Endothelial cell (in vitro differentiated cells): ENCODE data around the gene MACIR. TPM values are rescaled to one million over a fixed set of nuclear protein-coding genes. Genes with fewer than 3 reads are reported as not detected.

Source experiments
- DNase-seq: peaks from one replicate; pipeline ENCODE4 v3.0.0; 2021; ENCODE audit warnings: low spot score
- H3K27ac Mint-ChIP-seq: one replicate; pipeline ENCODE4 v1.8.0; 2021; ENCODE audit warnings: mixed read lengths, inconsistent platforms; ENCODE audit not compliant: unreplicated experiment
- H3K27me3 Mint-ChIP-seq: one replicate; pipeline ENCODE4 v1.8.0; 2021; ENCODE audit warnings: mild to moderate bottlenecking, moderate library complexity, mixed read lengths, inconsistent platforms; ENCODE audit not compliant: unreplicated experiment
- H3K36me3 Mint-ChIP-seq: one replicate; pipeline ENCODE4 v1.8.0; 2021; ENCODE audit warnings: mild to moderate bottlenecking, low read depth, mixed read lengths, inconsistent platforms; ENCODE audit not compliant: unreplicated experiment
- H3K4me1 Mint-ChIP-seq: one replicate; pipeline ENCODE4 v1.8.0; 2021; ENCODE audit warnings: mild to moderate bottlenecking, mixed read lengths, inconsistent platforms; ENCODE audit not compliant: unreplicated experiment
- H3K4me3 Mint-ChIP-seq: one replicate; pipeline ENCODE4 v1.8.0; 2021; ENCODE audit warnings: mild to moderate bottlenecking, mixed read lengths, inconsistent platforms; ENCODE audit not compliant: unreplicated experiment
- H3K9me3 Mint-ChIP-seq: one replicate; pipeline ENCODE4 v1.8.0; 2021; ENCODE audit warnings: mixed read lengths, inconsistent platforms; ENCODE audit not compliant: unreplicated experiment
- total RNA-seq: library from RNA; stranded (reverse); fragmentation: NEBNext Ultra II Directional; extraction: Animal tissue kit (Norgen Biotek cat#: 25700); gene quantifications from one replicate; pipeline ENCODE4 v1.2.1, GENCODE V29; 2021; ENCODE audit not compliant: unreplicated experiment
- TF ChIP-seq, protein P1 (sequence below): fragments of 200-600 bp; sonication (generic); IDR thresholded peaks from one replicate; pipeline ENCODE4 v1.5.0; 2021; ENCODE audit warnings: antibody characterized with exemption; ENCODE audit not compliant: unreplicated experiment

Gene MACIR
- total RNA-seq, 1 donor from 2014 or later = 9.2 TPM

DNA sequence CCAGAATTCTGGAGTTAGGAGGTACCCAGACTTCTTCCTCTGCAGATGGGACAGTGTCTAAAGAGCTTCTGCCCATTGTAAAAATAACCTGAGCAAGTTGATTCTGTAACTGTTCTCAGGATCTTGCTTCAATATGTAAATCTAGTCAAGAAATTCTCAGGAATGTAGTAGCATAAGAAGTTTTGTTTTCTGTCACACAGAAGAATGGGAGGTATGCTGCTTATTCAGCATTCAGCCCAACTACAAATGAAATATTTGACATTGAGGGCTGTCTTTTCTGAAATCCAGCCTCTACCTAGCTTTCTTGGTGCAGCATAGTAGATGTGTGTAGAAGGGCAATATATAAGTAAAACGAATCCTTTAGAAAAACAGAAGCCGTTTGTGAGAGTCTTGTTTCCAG lies 13.8 kb downstream of the MACIR start:
- no peak for DNase-seq

GRCh38 chr5:103273952-103274351 lies 15.4 kb downstream of the MACIR start:
- H3K4me3 Mint-ChIP-seq = no peak overlapping the region
- H3K36me3 Mint-ChIP-seq = no peaks in the 10 kb centered on the region
- no peaks in the 10 kb centered on the region for H3K9me3 Mint-ChIP-seq
- TF ChIP-seq, protein P1, sequence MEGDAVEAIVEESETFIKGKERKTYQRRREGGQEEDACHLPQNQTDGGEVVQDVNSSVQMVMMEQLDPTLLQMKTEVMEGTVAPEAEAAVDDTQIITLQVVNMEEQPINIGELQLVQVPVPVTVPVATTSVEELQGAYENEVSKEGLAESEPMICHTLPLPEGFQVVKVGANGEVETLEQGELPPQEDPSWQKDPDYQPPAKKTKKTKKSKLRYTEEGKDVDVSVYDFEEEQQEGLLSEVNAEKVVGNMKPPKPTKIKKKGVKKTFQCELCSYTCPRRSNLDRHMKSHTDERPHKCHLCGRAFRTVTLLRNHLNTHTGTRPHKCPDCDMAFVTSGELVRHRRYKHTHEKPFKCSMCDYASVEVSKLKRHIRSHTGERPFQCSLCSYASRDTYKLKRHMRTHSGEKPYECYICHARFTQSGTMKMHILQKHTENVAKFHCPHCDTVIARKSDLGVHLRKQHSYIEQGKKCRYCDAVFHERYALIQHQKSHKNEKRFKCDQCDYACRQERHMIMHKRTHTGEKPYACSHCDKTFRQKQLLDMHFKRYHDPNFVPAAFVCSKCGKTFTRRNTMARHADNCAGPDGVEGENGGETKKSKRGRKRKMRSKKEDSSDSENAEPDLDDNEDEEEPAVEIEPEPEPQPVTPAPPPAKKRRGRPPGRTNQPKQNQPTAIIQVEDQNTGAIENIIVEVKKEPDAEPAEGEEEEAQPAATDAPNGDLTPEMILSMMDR = no peak
- no peaks in the 10 kb centered on the region for H3K27me3 Mint-ChIP-seq
- no peak overlapping the region for H3K27ac Mint-ChIP-seq
- DNase-seq = no peak
- no peaks in the 10 kb centered on the region for H3K4me1 Mint-ChIP-seq

More for the DNA sequence above, 13.8 kb downstream of the MACIR start:
- TF ChIP-seq, protein P1 = no peak
- no peaks in the 10 kb centered on the region for H3K4me1 Mint-ChIP-seq
- H3K27ac Mint-ChIP-seq = no peak overlapping the region
- no peaks in the 10 kb centered on the region for H3K36me3 Mint-ChIP-seq
- no peak overlapping the region for H3K4me3 Mint-ChIP-seq
- H3K27me3 Mint-ChIP-seq = no peaks in the 10 kb centered on the region
- H3K9me3 Mint-ChIP-seq = no peaks in the 10 kb centered on the region

GRCh38 chr5:103275851-103276250 lies 17.3 kb downstream of the MACIR start:
- no peaks in the 10 kb centered on the region for H3K36me3 Mint-ChIP-seq
- H3K27ac Mint-ChIP-seq = no peak overlapping the region
- no peak for DNase-seq
- H3K27me3 Mint-ChIP-seq = no peaks in the 10 kb centered on the region
- H3K9me3 Mint-ChIP-seq = no peaks in the 10 kb centered on the region
- no peak overlapping the region for H3K4me3 Mint-ChIP-seq
- TF ChIP-seq, protein P1 = no peak
- no peaks in the 10 kb centered on the region for H3K4me1 Mint-ChIP-seq

DNA sequence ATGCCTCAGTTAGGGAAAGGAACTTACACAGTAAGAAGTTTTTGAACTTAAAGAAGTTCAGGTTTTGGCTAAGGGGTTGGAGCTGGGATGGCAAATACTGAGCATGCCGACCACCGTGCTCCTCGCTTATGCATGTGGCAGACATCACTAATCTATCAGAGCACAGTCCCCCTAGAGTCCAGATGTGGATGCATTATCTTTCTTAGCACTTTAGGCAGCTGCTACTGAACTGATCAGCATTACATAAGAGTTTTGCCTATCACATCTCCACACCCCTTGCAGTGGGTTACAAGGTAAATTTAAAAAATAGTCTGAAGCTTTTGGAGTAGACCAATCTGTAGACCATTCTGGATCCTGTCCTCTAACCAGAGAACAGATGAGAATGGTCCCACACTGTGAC lies 22.4 kb downstream of the MACIR start:
- H3K4me1 Mint-ChIP-seq = no peaks in the 10 kb centered on the region
- no peak overlapping the region for H3K27ac Mint-ChIP-seq
- no peak overlapping the region for H3K4me3 Mint-ChIP-seq
- no peaks in the 10 kb centered on the region for H3K9me3 Mint-ChIP-seq
- DNase-seq = no peak
- H3K27me3 Mint-ChIP-seq = no peaks in the 10 kb centered on the region
- TF ChIP-seq, protein P1 = no peak
- no peaks in the 10 kb centered on the region for H3K36me3 Mint-ChIP-seq

GRCh38 chr5:103283120-103283519 lies 24.6 kb downstream of the MACIR start:
- H3K27ac Mint-ChIP-seq = no peak overlapping the region
- no peak overlapping the region for H3K4me3 Mint-ChIP-seq
- H3K27me3 Mint-ChIP-seq = no peaks in the 10 kb centered on the region

More at GRCh38 chr5:103283120-103283519, 24.6 kb downstream of the MACIR start:
- H3K4me1 Mint-ChIP-seq = peaks cover 2% of the 10 kb centered on the region
- no peak for DNase-seq
- no peaks in the 10 kb centered on the region for H3K36me3 Mint-ChIP-seq
- no peaks in the 10 kb centered on the region for H3K9me3 Mint-ChIP-seq
- TF ChIP-seq, protein P1 = no peak
